Stimulated activated naive CD8-positive, alpha-beta T cell treated with anti-CD3 and anti-CD28 coated beads, Interleukin-15, amount 100 ng/mL, for 72 hours (primary cell): ENCODE results near the gene ZNG1F.
A peak's percentile ranks its signal among the peaks of the same experiment; 100 is the strongest.
"Not testable (repeated sequence)": the region's sequence is repeated elsewhere in the genome, so short reads cannot be mapped to it uniquely, and the experiment has no call there.

Source experiments
- ATAC-seq: fragments of 150-1000 bp; cut with Tn5 transposase; 2 replicates; pipeline ENCODE4 v1.10.0; 2021; ENCODE audit warnings: mild to moderate bottlenecking, moderate library complexity
- DNase-seq, 2 donors: peaks; one replicate each; pipeline ENCODE4 v3.0.0; 2021 to 2022
- H3K27ac Mint-ChIP-seq, 2 donors: one replicate each; pipeline ENCODE4 v1.8.0; 2022; ENCODE audit warnings: mild to moderate bottlenecking in 2 of 2, mixed read lengths in 2 of 2, moderate library complexity in 2 of 2
- H3K27me3 Mint-ChIP-seq: one replicate; pipeline ENCODE4 v1.8.0; 2022; ENCODE audit warnings: mixed read lengths
- H3K4me1 Mint-ChIP-seq: one replicate; pipeline ENCODE4 v1.8.0; 2022; ENCODE audit warnings: mild to moderate bottlenecking, mixed read lengths
- H3K4me3 Mint-ChIP-seq, 2 donors: one replicate each; pipeline ENCODE4 v1.8.0; 2022; ENCODE audit warnings: mild to moderate bottlenecking in 2 of 2, mixed read lengths in 2 of 2, moderate library complexity in 1 of 2
- H3K9me3 Mint-ChIP-seq, 2 donors: one replicate each; pipeline ENCODE4 v1.8.0; 2022; ENCODE audit warnings: mixed read lengths in 2 of 2

Gene ZNG1F

DNA sequence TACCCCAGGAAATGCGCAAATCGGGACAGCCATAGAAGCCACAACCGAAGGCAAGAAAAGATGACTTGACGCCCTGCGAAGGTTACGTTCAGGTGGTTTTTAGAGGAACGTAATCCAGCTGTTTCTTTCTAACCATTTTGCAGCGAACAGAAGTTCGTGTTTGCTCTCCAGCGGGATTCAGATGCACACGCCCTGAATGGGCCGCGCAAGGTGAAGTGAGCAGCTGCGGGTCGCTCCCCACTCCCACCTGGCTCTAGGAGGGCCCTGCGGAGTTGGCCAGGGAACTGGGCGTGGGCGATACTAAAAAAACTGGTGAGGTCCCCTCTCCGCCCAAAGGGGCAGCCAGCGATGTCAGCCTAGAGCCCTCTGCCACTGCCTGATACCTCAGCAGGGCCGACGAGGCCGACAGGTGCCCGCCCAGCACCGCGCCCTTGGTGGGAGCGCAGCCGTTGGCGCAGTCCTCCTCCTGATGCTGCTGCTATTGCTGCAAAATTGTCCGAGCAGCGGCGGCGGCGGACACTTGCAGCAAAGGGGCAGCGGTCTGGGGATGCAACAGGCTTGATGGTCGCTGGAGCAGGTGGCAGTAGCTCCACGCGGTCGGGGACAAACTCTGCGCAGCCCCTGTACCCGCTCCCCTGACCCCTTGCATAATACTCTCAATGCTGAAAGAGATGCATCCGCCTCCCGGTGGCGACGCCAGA, 62.2 kb downstream of the ZNG1F start:
- not testable (repeated sequence) for DNase-seq, H3K4me1 Mint-ChIP-seq, H3K27me3 Mint-ChIP-seq, H3K27ac Mint-ChIP-seq, ATAC-seq, H3K4me3 Mint-ChIP-seq, H3K9me3 Mint-ChIP-seq

DNA sequence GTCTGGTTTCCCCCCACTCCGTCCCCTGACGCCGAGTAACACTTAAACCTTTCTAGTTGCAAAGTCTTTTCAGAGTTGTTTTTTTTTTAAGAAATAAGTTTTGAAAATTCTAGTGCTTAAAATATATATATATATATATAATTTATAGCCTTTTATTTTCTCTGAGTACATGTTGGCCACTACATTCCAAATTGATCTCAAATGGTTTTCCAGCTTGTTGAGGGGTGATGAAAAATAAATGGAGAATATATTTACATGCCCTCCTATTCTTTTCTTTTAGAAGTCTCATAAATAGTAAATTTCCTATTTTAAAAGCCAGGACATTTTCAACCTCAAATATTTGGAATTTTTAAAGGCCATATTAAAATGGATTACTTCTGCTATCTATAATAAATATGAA, 63.2 kb downstream of the ZNG1F start:
- not testable (repeated sequence) for H3K27ac Mint-ChIP-seq, ATAC-seq, DNase-seq, H3K27me3 Mint-ChIP-seq, H3K4me3 Mint-ChIP-seq, H3K4me1 Mint-ChIP-seq, H3K9me3 Mint-ChIP-seq

DNA sequence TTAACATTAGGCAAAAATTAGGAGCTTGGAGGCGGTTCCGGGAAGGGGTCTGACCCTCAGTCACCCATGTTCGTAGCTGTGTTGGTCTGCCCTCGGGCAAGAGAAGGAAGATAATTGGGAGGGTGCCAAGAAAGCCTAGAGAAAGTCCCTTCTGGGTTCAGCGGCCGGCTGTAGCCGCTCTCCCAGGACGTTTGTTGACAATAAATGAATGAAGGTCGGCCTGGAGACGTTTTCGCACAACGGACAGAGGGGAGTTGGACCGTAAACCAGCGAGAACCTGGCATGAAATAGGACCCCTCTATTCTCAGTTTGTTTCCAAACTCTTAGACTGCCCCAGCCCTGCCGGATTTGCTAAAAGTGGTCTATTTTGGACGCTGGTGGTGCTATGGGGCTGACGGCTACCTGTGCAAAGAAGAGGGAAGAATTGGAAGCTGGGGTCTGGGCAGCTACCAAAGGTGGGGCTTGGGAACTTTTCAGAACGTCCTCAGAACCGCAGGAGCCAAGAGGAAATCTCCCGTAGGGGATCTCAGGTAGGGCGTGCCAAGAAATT, 63.9 kb downstream of the ZNG1F start:
- DNase-seq, H3K27ac Mint-ChIP-seq, H3K27me3 Mint-ChIP-seq, H3K4me1 Mint-ChIP-seq, ATAC-seq, H3K9me3 Mint-ChIP-seq, H3K4me3 Mint-ChIP-seq: not testable (repeated sequence)

DNA sequence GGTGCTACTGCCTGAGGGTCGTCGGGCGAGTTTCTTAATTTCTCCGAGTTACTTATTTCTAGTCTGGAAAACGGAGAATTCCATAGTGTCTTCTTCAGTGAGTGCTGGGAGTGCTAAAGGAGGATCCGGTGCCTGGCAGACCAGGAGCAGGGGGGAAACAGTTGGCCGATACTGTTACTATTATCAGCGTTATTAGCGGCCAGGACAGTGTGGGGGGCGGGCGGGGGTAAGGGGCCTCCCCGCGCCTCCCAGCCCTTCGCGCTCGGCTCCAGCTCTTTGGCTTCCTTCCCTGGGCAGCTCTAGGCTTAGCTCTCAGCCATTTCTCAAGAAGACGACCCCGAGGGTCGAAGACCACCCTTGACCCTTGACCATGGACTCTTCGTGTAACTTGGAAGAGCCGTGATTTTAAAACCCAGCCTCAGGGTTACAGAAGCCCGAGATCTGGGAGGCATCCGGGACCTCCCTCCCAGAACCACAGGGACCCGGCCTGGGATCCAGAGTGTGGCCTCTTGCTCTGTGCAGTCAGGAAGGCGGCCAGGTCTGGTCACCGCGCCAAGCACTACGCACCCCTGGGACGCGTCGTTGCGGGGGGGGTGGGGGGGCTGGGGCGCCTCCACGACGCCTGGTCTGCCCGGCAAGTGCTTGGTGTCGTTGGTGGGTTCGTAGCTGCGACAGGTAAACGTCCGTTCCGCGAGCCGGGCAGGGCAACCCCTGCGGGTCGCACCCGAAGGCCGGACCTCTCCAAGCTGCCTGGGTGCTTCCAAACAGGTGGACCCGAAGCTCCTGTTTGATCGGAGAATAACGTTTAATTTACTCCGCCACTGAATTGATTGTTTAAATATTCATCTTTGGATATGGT, 64.6 kb downstream of the ZNG1F start:
- H3K27ac Mint-ChIP-seq, ATAC-seq, H3K9me3 Mint-ChIP-seq, H3K4me1 Mint-ChIP-seq, H3K4me3 Mint-ChIP-seq, H3K27me3 Mint-ChIP-seq, DNase-seq: not testable (repeated sequence)

DNA sequence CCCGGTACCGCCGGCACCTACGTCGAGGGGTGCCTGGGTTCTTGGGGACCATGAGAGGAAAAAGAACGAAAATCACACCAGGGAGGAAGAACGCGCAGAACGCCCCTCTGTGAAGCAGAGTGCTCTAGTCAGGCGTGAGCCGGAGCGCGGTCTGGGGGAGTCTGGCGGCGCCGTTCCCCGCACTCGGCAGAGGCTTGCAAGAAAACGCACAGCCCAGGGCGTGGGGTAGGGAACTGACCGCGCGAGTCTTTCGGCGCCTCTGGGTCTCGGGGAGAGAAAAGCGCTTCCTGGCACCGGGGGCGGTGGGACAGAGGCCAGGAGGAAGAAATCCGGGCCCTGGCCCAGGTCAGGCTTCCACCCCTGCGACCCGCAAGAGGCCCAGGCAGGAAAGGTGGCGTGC, 65.3 kb downstream of the ZNG1F start:
- H3K4me3 Mint-ChIP-seq, DNase-seq, H3K4me1 Mint-ChIP-seq, H3K27me3 Mint-ChIP-seq, H3K9me3 Mint-ChIP-seq, H3K27ac Mint-ChIP-seq: not testable (repeated sequence)
- ATAC-seq = peak; percentile 54

DNA sequence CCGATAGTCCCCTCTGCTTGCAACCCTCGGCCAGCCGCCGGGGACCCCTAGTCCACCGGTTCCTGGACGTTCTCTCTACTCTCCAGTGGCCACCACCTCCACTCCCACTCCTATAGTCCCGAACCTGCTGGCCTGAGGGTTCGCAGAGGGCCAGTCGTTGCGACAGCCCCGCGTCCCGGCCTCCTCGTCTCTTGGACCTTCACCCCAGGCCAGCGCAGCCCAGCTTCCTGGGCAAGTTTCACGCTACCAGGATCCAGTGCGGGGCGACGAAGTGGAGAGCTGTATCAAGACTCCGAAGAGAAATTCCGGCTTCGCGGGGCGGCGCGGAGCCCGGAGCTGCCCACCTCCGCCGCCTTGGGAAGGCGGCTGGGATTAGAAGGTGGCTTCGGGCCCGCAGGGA, 65.7 kb downstream of the ZNG1F start:
- not testable (repeated sequence) for H3K9me3 Mint-ChIP-seq, H3K4me3 Mint-ChIP-seq, H3K27ac Mint-ChIP-seq, H3K4me1 Mint-ChIP-seq, ATAC-seq, DNase-seq, H3K27me3 Mint-ChIP-seq

DNA sequence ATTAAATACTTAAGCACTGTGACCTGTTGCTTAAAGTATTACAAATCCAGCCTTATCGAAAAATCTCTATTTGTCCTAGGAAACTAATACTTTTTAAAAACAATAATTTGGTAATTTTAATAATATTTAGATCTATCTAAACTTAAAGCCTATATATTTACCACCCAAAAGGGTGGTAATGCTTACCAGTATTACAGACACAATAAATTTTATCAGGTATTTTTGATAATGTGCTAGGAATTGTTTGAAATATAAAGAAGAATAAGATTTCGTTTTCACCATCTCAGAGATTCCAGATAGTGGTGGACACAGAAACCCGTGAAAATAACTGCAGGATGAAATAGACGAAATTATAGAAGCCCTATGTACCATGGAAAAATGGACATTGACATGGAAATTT, 68.4 kb downstream of the ZNG1F start:
- H3K27ac Mint-ChIP-seq, H3K27me3 Mint-ChIP-seq, H3K9me3 Mint-ChIP-seq, ATAC-seq, H3K4me3 Mint-ChIP-seq, H3K4me1 Mint-ChIP-seq, DNase-seq: not testable (repeated sequence)

DNA sequence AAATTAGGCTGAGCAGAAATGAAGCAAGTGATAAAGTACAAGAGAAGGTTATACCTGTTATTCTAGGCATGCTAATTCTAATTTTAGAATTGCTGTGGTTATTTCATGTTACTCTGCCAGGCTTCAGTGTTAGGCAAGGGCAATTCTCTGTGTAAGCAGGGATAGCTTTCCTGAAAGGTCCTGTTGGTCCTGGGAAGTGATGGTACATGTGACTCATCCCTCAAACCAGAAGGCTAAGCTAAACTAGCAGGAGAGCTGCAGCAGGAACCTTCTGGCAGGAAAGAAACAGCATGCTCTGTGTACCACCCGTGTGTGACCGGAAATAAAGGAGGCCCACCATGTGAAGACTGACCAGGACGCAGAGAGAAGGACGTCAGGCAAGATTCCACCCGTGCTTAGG, 69.4 kb downstream of the ZNG1F start:
- DNase-seq, H3K9me3 Mint-ChIP-seq, H3K4me3 Mint-ChIP-seq, H3K4me1 Mint-ChIP-seq, H3K27ac Mint-ChIP-seq, ATAC-seq, H3K27me3 Mint-ChIP-seq: not testable (repeated sequence)

DNA sequence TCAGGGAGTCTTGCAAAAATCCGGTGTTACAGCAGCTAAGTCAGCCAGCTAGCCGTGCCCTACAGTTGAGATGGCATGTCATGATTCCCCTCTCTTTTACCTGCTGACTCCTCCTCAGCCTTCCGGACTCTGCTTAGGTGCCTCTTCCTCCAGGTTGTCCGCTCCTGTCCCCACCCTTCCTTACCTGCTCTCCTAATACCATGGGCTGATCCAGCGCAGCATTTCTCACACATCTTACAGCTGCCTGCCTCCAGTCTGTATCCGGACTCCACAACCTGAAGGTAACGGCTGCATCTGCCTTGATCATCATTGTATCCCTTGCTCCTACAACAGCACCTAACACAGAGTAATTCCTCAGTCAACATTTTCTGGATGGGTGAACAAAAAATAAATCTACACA, 69.8 kb downstream of the ZNG1F start:
- not testable (repeated sequence) for H3K9me3 Mint-ChIP-seq, H3K4me3 Mint-ChIP-seq, DNase-seq, H3K4me1 Mint-ChIP-seq, H3K27me3 Mint-ChIP-seq, H3K27ac Mint-ChIP-seq
- peak; percentile 50 for ATAC-seq

DNA sequence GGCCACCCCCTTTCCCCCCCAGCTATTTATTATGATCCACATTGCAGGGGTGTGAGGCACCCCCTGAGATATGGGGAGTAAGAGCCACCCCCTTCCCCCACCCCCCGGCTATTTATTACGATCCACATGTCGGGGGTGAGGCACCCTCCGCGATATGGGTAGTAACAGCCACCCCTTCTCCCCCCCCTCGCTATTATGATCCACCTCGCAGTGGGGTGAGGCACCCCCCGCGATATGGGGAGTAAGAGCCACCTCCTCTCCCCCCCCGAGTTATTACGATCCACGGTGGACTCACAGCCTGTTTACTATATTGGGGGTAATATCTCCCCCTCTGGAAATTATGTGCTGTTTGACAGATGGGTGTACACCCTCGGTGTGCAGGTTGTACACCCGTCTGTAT, 75.8 kb downstream of the ZNG1F start:
- not testable (repeated sequence) for H3K27me3 Mint-ChIP-seq
- ATAC-seq = peak; percentile 48

DNA sequence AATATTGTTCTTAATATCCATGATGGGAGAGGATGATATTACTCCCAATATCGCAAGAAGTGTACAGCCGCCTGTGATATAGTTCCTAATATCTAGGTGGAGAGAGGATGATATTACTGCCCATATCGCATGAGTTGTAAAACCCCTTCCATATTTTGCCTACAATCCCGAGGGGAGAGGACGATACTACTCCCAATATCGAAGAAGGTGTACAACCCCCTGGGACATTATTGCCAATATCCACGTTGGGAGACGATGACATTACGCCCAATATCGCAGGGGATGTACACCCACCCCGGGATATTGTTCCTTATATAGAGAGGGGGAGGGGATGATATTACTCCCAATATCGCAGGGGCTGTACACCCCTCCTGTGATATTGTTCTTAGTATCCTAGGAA, 77.7 kb downstream of the ZNG1F start:
- DNase-seq, H3K4me1 Mint-ChIP-seq, ATAC-seq, H3K27me3 Mint-ChIP-seq, H3K4me3 Mint-ChIP-seq, H3K27ac Mint-ChIP-seq, H3K9me3 Mint-ChIP-seq: not testable (repeated sequence)

More for the DNA sequence above, 75.8 kb downstream of the ZNG1F start:
- DNase-seq, H3K27ac Mint-ChIP-seq, H3K4me3 Mint-ChIP-seq, H3K4me1 Mint-ChIP-seq, H3K9me3 Mint-ChIP-seq: not testable (repeated sequence)

DNA sequence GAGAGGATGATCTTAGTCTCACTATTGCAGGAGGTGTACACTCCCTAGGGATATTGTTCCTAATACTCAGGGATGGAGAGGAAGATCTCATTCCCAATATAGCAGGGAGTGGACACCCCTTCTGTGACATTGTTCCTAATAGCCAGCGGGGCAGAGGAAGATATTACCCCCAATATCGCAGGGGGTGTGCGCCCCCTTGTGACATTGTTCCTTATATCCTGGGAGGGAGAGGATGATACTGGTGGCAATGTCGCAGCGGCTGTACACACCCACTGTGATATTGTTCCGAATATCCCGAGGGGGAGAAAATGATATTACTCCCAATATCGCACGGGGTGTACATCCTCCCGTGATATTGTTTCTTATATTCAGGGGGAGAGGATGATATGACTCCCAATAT, 78.2 kb downstream of the ZNG1F start:
- ATAC-seq, H3K9me3 Mint-ChIP-seq, H3K4me3 Mint-ChIP-seq, H3K27me3 Mint-ChIP-seq, H3K27ac Mint-ChIP-seq, DNase-seq, H3K4me1 Mint-ChIP-seq: not testable (repeated sequence)

DNA sequence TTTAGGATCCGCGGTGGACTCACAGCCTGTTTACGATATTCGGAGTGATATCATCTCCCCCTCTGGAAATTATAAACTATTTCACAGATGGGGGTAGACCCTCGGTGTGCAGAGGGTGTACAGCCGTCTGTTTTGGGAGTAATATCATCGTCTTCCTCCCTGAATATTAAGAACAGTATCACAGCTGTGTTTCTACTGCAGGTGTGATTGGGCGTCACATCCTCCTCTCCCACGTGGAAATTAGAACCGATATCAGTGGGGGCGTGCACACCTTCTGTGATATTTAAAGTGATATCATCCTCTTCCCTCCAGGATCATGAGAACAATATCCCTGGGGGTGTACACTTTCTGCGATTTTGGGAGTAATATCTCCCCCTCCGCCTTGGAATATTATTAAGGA, 79.9 kb downstream of the ZNG1F start:
- ATAC-seq (peak; percentile 60), DNase-seq (peak in 1 of 2 donors; percentile 33)
- H3K27ac Mint-ChIP-seq, H3K4me1 Mint-ChIP-seq, H3K9me3 Mint-ChIP-seq, H3K4me3 Mint-ChIP-seq, H3K27me3 Mint-ChIP-seq: not testable (repeated sequence)

DNA sequence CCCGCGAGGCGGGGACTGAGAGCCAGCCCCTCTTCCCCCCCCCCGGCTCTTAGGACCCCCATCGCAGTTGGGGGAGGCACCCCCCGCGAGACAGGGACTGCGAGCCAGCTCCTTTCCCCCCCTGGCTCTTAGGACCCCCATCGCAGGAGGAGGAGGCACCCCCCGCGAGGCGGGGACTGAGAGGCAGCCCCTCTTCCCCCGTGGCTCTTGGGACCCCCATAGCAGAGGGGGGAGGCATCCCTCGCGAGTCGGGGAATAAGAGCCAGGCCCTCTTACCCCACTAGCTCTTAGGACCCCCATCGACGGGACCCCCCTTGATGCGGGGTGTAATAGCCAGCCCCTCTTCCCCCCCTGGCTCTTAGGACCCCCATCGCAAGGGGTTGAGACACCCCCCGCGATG, 80.3 kb downstream of the ZNG1F start:
- H3K4me3 Mint-ChIP-seq, H3K27me3 Mint-ChIP-seq, DNase-seq, H3K27ac Mint-ChIP-seq, H3K4me1 Mint-ChIP-seq, H3K9me3 Mint-ChIP-seq: not testable (repeated sequence)
- peak; percentile 4 for ATAC-seq

DNA sequence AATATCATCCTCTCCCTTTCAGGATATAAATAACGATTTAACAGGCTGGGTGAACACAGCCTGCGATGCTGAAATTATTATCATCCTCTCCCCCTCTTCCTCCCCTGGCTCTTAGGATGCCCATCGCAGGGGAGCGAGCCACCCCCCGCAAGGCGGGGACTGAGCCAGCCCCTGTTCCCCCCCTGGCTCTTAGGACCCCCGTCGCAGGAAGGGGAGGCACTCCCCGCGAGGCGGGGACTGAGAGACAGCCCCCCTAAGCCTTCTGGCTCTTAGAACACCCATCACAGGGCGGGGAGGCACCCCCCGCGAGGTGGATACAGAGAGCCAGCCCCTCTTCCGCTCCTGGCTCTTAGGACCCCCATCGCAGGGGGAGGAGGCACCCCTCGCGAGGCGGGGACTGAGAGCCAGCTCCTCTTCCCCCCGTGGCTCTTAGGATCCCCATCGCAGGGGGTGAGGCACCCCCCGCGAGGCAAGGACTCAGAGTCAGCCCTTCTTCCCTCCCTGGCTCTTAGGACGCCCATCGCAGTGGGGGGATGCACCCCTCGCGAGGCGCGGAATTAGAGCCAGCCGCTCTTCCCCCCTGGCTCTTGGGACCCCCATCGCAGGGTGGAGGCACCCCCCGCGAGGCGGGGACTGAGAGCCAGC, 82.5 kb downstream of the ZNG1F start:
- not testable (repeated sequence) for DNase-seq, H3K27ac Mint-ChIP-seq, H3K27me3 Mint-ChIP-seq, H3K9me3 Mint-ChIP-seq, H3K4me1 Mint-ChIP-seq, H3K4me3 Mint-ChIP-seq
- peak; percentile 29 for ATAC-seq
